SKM-1 treated with dmso at 0.1 percent for 144 hours (cell line): ENCODE data around the gene MAGI1.

ENCODE experiments used
- DNase-seq: peaks from one replicate; lab custom pipeline; 2025; ENCODE audit not compliant: unreplicated experiment; lab: John Stamatoyannopoulos, UW

Gene MAGI1

GRCh38 chr3:65950340-65951326 lies 88.1 kb downstream of the MAGI1 start:
- DNase-seq = no peak

GRCh38 chr3:65948841-65949573 lies 89.7 kb downstream of the MAGI1 start:
- DNase-seq = no peak

DNA sequence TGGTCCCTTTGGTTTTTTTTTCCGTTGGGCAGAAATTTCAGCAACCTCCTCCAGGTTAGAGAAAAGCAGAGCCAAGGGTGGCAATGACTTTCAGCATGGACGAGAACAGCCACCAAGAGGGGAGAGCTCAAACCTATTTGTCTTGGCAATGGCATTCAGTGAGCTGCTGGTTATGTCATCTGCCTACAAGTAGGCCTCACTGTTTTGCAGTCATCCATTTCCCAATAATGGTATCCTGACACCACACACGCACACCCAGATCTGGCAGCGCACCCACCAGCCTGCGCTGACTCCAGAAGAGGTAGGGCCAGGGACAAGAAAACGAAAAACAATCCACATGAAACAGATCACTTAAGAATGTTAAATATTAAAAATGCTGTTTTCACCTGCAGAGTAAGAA lies 92.3 kb downstream of the MAGI1 start:
- DNase-seq = no peak

DNA sequence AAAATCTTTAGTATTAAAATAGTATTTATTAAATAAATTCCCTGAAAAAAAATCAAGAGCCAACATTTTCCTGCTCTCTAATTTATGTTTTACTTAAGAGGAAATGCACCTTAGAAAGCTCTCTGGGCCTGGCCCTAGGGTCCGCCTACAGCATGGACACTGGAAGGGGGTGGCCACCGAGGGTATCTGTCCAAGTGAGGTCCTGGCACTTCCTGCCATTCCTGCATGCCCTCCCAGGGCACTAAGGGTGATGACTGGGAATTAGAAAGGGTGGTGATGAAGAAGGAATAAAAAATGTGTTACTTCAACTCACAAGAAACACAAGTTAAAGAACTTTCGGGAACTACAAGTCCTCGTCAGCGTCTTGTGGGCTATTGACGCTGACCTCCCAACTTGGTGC lies 92.8 kb downstream of the MAGI1 start:
- no peak for DNase-seq

GRCh38 chr3:65945480-65945879 lies 93.2 kb downstream of the MAGI1 start:
- no peak for DNase-seq

DNA sequence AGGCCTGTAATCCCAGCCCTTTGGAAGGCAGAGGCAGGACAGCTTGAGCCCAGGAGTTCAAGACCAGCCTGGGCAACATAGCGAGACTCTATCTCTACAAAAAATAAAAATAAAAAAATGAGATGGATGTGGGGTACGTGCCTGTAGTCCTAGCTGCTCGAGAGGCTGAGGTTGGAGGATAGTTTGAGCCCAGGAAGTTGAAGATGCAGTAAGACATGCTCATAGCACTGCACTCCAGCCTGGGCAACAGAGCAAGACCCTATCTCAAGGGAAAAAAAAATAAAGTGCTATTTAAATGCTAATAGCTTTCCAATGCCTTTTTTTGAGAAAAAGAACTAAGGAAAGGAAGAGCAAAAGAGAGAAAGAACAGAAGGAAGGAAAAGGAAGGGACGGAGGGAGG lies 94.5 kb downstream of the MAGI1 start:
- no peak for DNase-seq

GRCh38 chr3:65939801-65940246 lies 98.9 kb downstream of the MAGI1 start:
- no peak for DNase-seq

DNA sequence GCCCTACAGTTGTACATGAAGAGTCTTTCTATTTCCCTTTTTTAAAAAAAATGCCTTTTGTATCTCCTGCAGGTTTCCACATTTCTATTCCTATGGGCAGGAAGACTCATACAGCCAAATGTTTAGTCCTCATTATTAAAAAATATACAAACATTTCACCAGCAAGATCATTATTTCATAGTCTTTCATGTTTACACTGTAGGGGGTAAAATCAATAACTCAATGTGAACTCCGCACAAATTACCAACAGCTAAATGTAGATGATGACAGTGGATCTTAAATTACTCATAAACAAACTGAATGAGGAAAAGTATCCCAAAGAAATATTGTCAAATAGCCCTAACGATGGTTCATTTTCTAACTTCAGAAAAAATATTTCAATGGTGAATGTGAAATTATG lies 99.5 kb downstream of the MAGI1 start:
- no peak for DNase-seq

GRCh38 chr3:65938676-65939075 lies 100.0 kb downstream of the MAGI1 start:
- no peak for DNase-seq

GRCh38 chr3:65938147-65938546 lies 100.6 kb downstream of the MAGI1 start:
- DNase-seq = no peak

DNA sequence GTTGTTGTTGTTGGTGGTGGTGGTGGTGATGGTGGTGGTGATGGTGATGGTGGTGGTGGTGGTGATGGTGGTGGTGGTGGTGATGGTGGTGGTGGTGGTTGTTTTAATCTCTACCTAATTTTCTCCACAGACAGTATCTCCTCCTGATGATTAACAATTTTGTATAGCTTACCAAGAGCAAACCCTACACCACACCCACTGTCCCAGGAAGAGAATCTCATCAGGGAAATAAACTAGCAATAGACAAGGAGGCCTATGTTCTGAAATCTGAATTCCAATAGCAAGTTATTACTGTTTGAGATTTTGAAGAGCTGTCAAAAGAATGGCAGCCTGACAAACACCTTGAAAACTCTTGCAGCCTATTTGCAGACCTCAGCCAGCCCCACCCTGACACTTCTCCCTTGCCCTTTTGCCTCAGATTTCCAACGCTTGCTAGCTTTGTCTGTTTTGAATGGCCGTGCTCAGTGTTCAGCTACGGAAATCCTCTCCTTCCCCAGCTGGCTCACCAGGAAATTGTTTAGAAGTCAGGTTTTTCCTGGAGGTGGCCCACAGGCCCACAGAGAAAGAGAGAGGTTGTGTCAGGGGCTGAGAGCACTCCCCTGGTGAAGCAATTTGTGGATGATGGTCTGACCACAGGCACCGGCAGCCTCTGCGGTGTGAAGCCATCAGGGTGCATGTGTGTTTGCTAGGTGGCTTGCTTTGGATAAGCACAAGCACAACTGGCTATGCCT lies 101.6 kb downstream of the MAGI1 start:
- peak; percentile 79 for DNase-seq

- DNase-seq = peak; percentile 20
Observed at GRCh38 chr3:65935724-65936123, 103.0 kb downstream of the MAGI1 start.

DNA sequence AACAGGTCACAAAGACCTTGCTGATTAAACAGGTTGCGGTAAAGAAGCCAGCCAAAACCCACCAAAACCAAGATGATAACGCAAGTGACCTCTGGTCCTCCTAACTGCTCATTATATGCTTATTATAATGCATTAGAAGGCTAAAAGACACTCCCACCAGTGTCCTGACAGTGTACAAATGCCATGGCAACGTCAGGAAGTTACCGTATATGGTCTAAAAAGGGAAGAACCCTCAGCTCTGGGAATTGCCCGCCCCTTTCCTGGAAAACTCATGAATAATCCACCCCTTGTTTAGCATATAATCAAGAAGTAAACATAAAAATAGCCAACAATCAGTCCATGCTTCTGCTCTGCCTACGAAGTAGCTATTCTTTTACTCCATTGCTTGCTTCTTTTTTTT lies 108.1 kb downstream of the MAGI1 start:
- no peak for DNase-seq

DNA sequence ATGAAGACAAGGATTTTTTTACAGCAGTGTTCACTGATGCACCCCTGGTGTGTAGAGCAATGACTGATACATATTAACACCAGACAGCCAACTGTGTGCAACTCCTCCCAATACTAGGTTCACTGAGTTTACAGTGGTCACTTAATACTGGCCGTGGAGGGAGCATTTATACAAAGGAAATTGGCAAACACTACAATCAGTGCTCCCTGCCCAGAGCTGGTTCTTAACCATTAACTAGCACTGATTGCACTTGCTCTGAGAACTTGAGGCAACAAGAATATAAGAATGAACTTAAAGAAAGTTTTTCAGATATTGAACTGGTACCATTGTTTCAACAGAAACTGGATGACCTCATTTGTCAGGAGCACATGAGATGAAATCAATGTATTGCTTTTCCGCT lies 110.6 kb downstream of the MAGI1 start:
- no peak for DNase-seq

DNA sequence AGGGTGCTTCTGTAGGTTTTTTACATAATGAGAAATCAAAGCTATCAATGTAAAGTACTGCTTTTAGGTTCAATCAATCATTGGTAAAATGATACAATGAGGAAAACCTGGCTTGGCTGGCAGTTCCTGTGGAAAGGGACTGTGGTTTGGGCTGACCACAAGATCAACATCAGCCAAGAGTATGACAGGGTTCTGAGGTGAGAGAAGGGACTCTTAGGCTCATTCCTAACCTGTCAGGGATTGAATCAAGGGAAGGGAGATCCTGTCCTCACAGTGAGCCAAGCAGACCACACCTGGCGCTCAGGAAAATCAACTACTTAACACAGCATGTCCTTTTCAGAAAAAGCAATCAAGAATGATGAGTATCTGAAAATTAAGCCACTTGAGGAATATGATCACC lies 111.1 kb downstream of the MAGI1 start:
- DNase-seq = no peak

DNA sequence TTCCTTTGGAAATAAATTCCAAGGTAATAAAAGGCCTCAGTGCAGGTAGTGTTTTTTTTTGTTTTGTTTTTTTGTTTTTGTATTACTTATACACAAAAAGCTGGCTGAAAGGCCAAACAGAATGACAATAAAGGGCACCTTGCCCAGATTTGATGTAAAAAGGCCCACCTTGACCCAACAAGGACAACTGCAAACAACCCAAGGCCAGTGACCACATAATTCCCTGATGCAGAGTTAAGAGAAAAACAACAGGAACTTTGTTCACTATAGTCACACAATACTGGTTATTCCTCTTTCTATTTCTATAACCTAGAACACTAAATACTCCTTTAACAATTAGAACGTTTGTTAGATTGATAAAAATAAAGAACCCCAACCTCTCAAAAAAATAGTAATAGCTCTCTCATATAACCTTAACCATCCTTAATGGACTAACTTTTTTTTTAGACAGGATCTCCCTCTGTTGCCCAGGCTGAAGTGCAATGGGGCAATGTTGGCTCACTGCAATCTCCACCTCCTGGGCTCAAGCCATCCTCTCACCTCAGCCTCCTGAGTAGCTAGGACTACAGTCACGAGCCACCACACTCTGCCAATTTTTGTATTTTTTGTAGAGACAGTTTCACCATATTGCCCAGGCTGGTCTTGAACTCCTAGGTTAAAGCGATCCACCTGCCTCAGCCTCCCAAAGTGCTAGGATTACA lies 113.3 kb downstream of the MAGI1 start:
- no peak for DNase-seq

- no peak for DNase-seq
Observed at GRCh38 chr3:65924762-65925161, 114.0 kb downstream of the MAGI1 start.

DNA sequence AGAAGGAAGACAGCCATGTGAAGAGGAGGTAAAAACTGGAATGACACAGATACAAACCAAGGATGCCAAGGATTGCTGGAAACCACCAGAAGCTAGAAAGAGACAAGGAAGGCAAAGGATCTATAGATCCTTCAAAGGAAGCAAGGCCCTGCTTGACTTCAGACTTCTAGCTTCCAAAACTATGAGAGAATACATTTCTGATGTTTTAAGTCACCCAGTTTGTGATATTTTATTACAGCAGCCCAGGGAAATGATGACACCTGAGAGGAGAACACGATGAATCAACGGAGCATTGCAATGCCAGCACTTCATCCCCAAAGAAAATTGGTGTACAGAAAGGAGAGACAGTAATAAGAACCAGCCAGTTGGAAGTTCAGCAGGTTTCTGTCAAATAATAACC lies 116.3 kb downstream of the MAGI1 start:
- DNase-seq = no peak

- DNase-seq = no peak
Observed at GRCh38 chr3:65919826-65920225, 118.9 kb downstream of the MAGI1 start.

- DNase-seq = no peak
Observed at GRCh38 chr3:65915477-65915876, 123.2 kb downstream of the MAGI1 start.
